OCI-M1 (cell line): ENCODE measurements around the gene SLC35G4.
A peak's percentile ranks its signal among the peaks of the same experiment; 100 is the strongest.
"Not testable (repeated sequence)": the region's sequence is repeated elsewhere in the genome, so short reads cannot be mapped to it uniquely, and the experiment has no call there.

Source experiments
- DNase-seq: peaks from one replicate; lab custom pipeline; 2025; lab: John Stamatoyannopoulos, UW

SLC35G4 gene

DNA sequence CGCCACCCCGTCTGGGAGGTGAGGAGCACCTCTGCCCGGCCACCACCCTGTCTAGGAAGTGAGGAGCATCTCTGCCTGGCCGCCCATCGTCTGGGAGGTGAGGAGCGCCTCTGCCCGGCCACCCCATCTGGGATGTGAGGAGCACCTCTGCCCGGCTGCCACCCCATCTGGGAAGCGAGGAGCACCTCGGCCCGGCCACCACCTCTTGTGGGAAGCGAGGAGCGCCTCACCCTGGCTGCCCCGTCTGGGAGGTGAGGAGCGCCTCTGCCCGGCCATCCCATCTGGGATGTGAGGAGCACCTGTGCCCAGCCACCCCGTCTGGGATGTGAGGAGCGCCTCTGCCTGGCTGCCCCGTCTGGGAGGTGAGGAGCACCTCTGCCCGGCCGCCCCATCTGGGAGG is 4.6 kb downstream of the SLC35G4 start:
- not testable (repeated sequence) for DNase-seq

DNA sequence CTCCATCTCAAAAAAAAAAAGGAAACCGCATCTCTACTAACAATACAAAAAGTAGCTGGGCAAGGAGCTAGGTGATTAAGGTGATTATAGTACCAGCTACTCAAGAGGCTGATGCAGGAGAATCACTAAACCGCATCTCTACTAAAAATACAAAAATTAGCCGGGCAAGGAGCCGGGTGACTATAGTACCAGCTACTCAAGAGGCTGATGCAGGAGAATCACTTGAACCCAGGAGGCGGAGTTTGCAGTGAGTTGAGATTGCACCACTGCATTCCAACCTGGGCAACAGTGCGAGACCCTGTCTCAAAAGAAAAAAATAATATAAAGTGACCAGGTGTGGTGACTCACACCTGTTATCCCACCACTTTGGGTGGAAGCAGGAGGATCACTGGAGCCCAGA is 5.6 kb downstream of the SLC35G4 start:
- not testable (repeated sequence) for DNase-seq

- DNase-seq: not testable (repeated sequence)
These were observed 37.9 kb downstream of the SLC35G4 start for GRCh38 chr18:11647310-11647709.

DNA sequence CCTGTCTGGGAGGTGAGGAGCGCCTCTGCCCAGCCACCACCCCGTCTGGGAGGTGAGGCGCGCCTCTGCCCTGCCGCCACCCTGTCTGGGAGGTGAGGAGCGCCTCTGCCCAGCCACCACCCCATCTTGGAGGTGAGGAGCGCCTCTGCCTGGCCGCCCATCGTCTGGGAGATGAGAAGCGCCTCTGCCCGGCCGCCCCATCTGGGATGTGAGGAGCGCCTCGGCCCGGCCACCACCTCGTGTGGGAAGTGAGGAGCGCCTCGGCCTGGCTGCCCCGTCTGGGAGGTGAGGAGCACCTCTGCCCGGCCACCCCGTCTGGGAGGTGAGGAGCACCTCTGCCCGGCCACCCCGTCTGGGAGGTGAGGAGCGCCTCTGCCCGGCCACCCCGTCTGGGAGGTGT is 38.4 kb downstream of the SLC35G4 start:
- DNase-seq: not testable (repeated sequence)

- DNase-seq: no peak
These were observed 40.4 kb downstream of the SLC35G4 start for GRCh38 chr18:11649839-11650238.

DNA sequence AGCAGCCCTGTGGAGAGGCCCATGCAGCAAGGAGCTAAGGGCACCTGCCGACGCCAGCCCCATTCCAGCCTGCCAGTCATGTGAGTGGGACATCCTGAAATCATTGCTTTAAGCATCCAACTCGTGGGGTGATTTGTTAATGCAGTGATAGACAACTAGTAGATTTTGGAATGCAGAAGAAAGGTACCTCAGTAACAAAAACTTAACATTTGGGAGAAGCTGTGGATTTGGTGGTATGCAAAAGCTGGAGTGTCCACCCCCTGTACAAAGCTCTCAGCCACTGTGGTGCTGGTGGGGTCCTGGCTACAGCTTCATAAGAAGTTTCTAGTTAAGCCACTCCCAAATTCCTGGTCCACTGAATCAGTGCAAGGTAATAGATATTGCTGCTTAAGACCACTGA is 42.5 kb downstream of the SLC35G4 start:
- no peak for DNase-seq

- DNase-seq: no peak
These were observed 44.1 kb downstream of the SLC35G4 start for GRCh38 chr18:11653521-11653920.

GRCh38 chr18:11654736-11655605 is 45.6 kb downstream of the SLC35G4 start:
- peak; percentile 48 for DNase-seq

DNA sequence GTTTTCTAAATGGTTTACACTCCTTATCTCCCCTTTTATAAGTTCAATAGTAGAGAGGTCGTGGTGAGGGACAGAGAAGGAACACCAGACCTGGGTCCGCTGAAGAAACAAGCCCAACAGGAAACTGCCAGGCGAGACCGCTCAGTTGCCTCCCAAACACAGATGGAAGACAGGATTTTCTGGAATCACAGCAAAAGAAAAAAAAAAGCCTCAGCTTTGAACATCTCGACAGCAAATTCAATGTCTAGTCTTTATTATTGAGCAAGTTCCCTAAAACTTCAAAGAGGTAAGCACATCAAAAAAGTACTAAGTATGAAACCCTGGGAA is 46.2 kb downstream of the SLC35G4 start:
- DNase-seq: no peak

DNA sequence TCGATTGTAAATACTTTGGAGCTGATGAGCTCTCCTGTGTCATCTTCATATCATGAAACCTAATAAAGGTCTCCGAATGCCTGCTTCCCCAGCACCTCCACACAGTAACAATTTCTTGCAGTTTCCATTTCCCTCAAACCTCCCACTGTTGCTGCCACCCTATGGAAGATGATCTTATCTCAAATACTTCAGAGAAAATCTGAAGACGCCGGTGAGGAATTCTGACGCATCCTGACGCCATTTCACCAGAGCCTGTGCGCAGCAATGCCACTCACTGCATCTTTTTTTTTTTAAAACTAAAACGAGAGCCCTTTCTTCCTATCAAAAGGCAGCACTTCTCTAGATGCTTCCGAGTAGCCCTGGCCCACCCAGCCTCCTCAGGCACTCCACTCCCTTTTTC is 47.8 kb downstream of the SLC35G4 start:
- no peak for DNase-seq

GRCh38 chr18:11657554-11657953 is 48.2 kb downstream of the SLC35G4 start:
- no peak for DNase-seq

DNA sequence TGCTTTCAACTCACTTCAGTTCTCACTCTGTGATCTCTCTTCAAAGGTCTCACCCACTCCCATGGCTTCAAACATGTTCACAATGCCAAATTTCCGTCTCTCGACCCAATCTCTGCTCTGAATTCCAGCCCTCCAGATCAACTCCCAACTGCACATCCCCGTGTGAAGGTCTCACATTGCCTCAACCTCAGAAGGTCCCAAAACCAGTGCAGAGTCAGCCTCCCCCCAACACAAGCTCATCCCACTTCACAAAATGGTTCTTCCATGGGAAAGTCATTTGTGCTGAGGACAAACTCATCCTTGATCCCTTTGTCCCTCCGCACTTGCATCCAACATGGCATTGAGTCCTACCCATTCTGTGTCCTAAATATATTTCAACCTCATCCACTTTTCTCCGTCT is 48.6 kb downstream of the SLC35G4 start:
- DNase-seq: no peak

DNA sequence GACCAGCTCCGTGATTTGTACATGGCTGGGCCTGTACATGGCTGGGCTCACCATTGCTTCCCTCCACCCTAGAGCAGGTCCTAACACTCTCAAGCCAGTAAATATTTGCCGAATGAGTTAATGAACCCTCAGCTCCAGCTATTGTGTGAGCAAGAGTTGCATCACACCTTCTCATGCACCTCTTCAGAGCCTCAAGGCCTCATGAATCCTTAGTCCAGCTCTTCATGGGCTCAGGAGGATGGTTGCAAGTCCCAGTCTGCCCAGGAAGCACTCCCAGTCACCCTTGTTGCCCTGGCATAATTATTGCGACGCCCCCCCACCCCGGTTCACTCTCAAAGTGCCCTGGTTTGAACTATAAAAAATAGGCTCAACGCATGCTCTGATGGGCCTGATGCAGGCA is 49.6 kb downstream of the SLC35G4 start:
- DNase-seq: no peak
